Neural crest cell (in vitro differentiated cells): ENCODE data around the gene NDFIP1. TPM values are rescaled to one million over a fixed set of nuclear protein-coding genes. Genes with fewer than 3 reads are reported as not detected.
"Not testable (repeated sequence)": the region's sequence is repeated elsewhere in the genome, so short reads cannot be mapped to it uniquely, and the experiment has no call there.

ENCODE experiments used
- DNase-seq: peaks from one replicate; pipeline ENCODE4 v3.0.0; 2021; ENCODE audit warnings: low read depth, mixed read lengths, low spot score
- H3K27ac Mint-ChIP-seq: one replicate; pipeline ENCODE4 v1.8.0; 2021; ENCODE audit warnings: mild to moderate bottlenecking, mixed read lengths; ENCODE audit not compliant: unreplicated experiment
- H3K27me3 Mint-ChIP-seq: 2 replicates; pipeline ENCODE4 v1.8.0; 2021; ENCODE audit warnings: low read depth, mild to moderate bottlenecking, mixed read lengths
- H3K36me3 Mint-ChIP-seq: 2 replicates; pipeline ENCODE4 v1.8.0; 2021; ENCODE audit warnings: low read depth, mild to moderate bottlenecking, mixed read lengths
- H3K4me1 Mint-ChIP-seq: 2 replicates; pipeline ENCODE4 v1.8.0; 2021; ENCODE audit warnings: mixed read lengths
- H3K4me3 Mint-ChIP-seq: one replicate; pipeline ENCODE4 v1.8.0; 2021; ENCODE audit warnings: mild to moderate bottlenecking, mixed read lengths
- H3K9me3 Mint-ChIP-seq: 2 replicates; pipeline ENCODE4 v1.8.0; 2021; ENCODE audit warnings: mixed read lengths
- CTCF ChIP-seq: fragments of 200-600 bp; sonication (generic); conservative IDR thresholded peaks from 2 replicates; pipeline ENCODE4 v1.5.0; 2021; ENCODE audit warnings: antibody characterized with exemption, mild to moderate bottlenecking
- total RNA-seq: library from RNA; stranded (reverse); gene quantifications from 2 replicates; pipeline ENCODE4 v1.2.1, GENCODE V29; 2021

The NDFIP1 gene
- total RNA-seq, 1 donor from 2014 or later, result 43.4 TPM

GRCh38 chr5:142086229-142086628, 22.4 kb upstream of the NDFIP1 start:
- Mint-ChIP-seq H3K4me3 (no peak overlapping the region), H3K4me1 (peaks cover 20% of the 10 kb centered on the region), H3K27me3 (no peaks in the 10 kb centered on the region), H3K36me3 (no peaks in the 10 kb centered on the region), H3K27ac (no peak overlapping the region), H3K9me3 (no peaks in the 10 kb centered on the region)
- TF ChIP-seq CTCF, result no peak
- no peak for DNase-seq

DNA sequence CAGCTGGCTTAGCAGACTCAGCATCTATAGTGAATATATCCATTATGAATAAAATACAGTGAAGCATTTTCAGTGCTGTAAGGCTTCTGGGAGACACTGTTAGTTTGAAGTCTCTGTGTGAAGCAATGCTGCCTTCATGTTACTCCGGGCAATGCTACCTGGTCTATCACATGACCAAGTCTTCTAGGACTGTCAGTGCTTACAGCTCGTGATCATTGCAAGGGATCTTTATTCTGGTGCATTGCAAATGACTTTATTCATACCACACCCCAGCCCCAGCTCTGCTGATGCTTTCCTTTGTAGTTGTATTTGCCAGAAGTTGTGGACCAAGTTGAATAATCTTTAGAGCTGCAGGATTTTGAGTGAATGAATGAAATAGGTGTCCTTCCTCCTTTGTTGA, 21.9 kb upstream of the NDFIP1 start:
- no peaks in the 10 kb centered on the region for H3K27me3 Mint-ChIP-seq
- no peaks in the 10 kb centered on the region for H3K36me3 Mint-ChIP-seq
- TF ChIP-seq CTCF, result no peak
- peaks cover 20% of the 10 kb centered on the region for H3K4me1 Mint-ChIP-seq
- H3K9me3 Mint-ChIP-seq, result no peaks in the 10 kb centered on the region
- H3K4me3 Mint-ChIP-seq, result no peak overlapping the region
- no peak for DNase-seq
- H3K27ac Mint-ChIP-seq, result no peak overlapping the region

DNA sequence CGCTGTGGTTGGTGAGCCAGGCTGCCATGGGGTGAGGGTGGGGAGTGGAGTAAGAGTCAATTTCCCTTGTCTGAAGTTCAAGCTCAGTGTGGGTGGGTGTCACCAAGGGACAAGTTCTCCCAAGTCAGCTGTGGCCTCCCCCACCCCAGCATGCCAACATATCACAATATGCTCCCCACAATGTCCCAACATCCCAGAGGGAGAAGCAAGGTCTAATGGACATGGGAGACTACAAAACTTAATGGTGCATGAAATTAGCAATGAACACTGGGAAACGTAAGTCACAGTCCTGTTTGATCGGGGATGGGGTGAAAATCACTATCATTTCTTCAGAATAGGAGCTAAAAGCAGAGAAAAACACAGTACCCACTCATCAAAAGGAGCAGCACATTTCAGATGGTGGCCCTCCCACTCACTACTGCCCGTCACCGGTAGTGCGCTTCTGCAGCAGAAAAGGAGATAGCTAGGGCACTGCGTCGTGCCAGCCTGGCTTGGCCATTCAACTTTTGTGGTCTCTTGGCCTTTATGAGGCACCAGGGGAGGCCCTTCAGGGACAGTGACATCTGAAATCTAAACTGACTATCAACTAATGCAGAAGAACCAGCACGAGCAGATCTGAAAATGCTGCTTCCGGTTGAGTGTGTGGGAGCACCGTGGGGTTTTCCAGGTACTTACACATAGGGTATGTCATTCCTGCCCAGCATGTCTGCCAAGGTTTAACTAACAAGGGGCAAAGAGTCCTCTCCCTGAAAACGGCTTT, 20.5 kb upstream of the NDFIP1 start:
- H3K27me3 Mint-ChIP-seq, result no peaks in the 10 kb centered on the region
- H3K36me3 Mint-ChIP-seq, result no peaks in the 10 kb centered on the region
- no peak overlapping the region for H3K4me3 Mint-ChIP-seq
- H3K27ac Mint-ChIP-seq, result no peak overlapping the region
- peaks cover 15% of the 10 kb centered on the region for H3K4me1 Mint-ChIP-seq
- H3K9me3 Mint-ChIP-seq, result no peaks in the 10 kb centered on the region
- TF ChIP-seq CTCF, result no peak
- DNase-seq, result no peak

DNA sequence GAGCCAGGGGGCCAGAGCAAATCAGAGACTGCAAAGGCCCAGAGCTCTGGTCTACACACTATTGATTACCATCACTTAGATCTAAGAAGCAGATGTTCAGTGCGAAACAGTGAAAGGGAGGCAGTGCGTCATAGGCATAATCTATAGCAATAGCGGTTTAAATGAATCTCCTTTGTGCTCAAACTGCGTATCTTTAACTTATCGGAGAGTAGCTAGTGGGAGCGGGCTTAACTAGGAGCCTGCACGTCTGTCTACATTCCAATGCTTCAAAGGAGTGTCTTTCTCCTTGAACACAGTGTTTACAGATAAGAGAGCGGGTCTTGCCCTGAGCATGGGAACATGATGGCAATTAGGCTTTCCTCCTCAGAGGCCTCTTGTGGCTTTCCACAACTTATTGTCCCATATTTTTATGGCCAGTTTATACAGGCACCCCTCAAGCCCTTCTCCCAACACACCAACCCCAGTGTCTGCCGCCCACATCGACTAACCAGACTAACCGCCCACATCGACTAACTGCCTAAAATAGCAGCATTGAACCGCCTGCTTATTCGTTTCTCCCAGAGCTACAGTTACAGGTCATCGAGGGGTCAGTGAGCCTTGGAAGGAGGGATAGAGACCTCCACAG, 19.6 kb upstream of the NDFIP1 start:
- not testable (repeated sequence) for DNase-seq, H3K9me3 Mint-ChIP-seq, H3K4me3 Mint-ChIP-seq, H3K27me3 Mint-ChIP-seq, H3K36me3 Mint-ChIP-seq
- Mint-ChIP-seq H3K27ac (peak overlapping the region; percentile 89), H3K4me1 (peaks cover 15% of the 10 kb centered on the region)

DNA sequence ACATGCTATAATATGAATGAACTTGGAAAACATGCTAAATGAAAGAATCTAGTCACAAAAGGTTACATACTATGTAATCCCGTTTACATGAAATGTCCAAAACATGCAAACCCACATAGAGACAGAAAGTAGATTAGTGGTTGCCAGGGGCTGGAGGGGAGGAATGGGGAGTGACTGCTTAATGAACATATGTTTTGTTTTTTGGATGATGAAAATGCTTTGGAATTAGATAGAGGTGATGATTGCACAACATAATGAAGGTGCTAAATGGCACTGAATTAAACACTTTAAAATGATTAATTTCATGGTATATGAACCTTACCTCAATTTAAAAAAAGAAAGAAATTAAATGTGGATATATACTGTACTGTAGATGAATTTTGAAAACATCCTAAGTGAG, 17.6 kb upstream of the NDFIP1 start:
- no peaks in the 10 kb centered on the region for H3K36me3 Mint-ChIP-seq
- no peak for DNase-seq
- no peaks in the 10 kb centered on the region for H3K27me3 Mint-ChIP-seq
- no peak overlapping the region for H3K4me3 Mint-ChIP-seq
- H3K4me1 Mint-ChIP-seq, result peaks cover 15% of the 10 kb centered on the region
- no peak for TF ChIP-seq CTCF
- no peak overlapping the region for H3K27ac Mint-ChIP-seq
- H3K9me3 Mint-ChIP-seq, result no peaks in the 10 kb centered on the region

GRCh38 chr5:142091922-142092321, 16.7 kb upstream of the NDFIP1 start:
- no peaks in the 10 kb centered on the region for H3K36me3 Mint-ChIP-seq
- H3K4me3 Mint-ChIP-seq, result no peak overlapping the region
- no peak overlapping the region for H3K27ac Mint-ChIP-seq
- peaks cover 15% of the 10 kb centered on the region for H3K4me1 Mint-ChIP-seq
- no peaks in the 10 kb centered on the region for H3K9me3 Mint-ChIP-seq
- no peaks in the 10 kb centered on the region for H3K27me3 Mint-ChIP-seq
- no peak for DNase-seq
- no peak for TF ChIP-seq CTCF
